Naive thymus-derived CD8-positive, alpha-beta T cell (primary cell): ENCODE data around the gene RAPGEFL1. TPM values are rescaled to one million over a fixed set of nuclear protein-coding genes. Genes with fewer than 3 reads are reported as not detected.

Experiments
- ATAC-seq, 2 donors: fragments of 150-1000 bp; cut with Tn5 transposase in 1 of 2; sonication (Bioruptor Pico), chemical (Tn5 transposase) in 1 of 2; 1 replicate in 1 of 2; 2 replicates in 1 of 2; pipeline ENCODE4 v1.10.0; 2021; ENCODE audit warnings: mild to moderate bottlenecking in 2 of 2, moderate library complexity in 2 of 2
- POLR2A ChIA-PET: fragments of 350-600 bp; sonication (Branson Sonifier 250); formaldehyde crosslinking; loops from one replicate; lab custom pipeline; 2021; ENCODE audit warnings: antibody characterized with exemption; lab: Charles Lee
- DNase-seq, 10 donors: peaks; one replicate each; pipeline versions ENCODE4 v3.0.0 to v3.0.0-alpha.2; 2020 to 2022
- H3K27ac Mint-ChIP-seq, 10 donors: one replicate each; pipeline ENCODE4 v1.8.0; 2020 to 2022; ENCODE audit warnings: mild to moderate bottlenecking in 10 of 10, mixed read lengths in 10 of 10, moderate library complexity in 4 of 10, inconsistent platforms in 1 of 10
- H3K27me3 Mint-ChIP-seq, 5 donors: one replicate each; pipeline ENCODE4 v1.8.0; 2021 to 2022; ENCODE audit warnings: mixed read lengths in 5 of 5
- H3K36me3 Mint-ChIP-seq, 3 donors: one replicate each; pipeline ENCODE4 v1.8.0; 2020 to 2022; ENCODE audit warnings: mixed read lengths in 3 of 3, mild to moderate bottlenecking in 2 of 3, inconsistent platforms in 1 of 3
- H3K4me1 Mint-ChIP-seq, 4 donors: one replicate each; pipeline ENCODE4 v1.8.0; 2021 to 2022; ENCODE audit warnings: mixed read lengths in 4 of 4
- H3K4me3 Mint-ChIP-seq, 10 donors: one replicate each; pipeline ENCODE4 v1.8.0; 2020 to 2022; ENCODE audit warnings: mild to moderate bottlenecking in 10 of 10, mixed read lengths in 10 of 10, moderate library complexity in 6 of 10, inconsistent platforms in 1 of 10
- H3K9me3 Mint-ChIP-seq, 9 donors: one replicate each; pipeline ENCODE4 v1.8.0; 2020 to 2022; ENCODE audit warnings: mixed read lengths in 9 of 9, mild to moderate bottlenecking in 3 of 9, inconsistent platforms in 1 of 9, moderate library complexity in 1 of 9
- polyA plus RNA-seq, 3 donors: library from polyadenylated mRNA; unstranded; fragments of 300-500 nt; fragmentation: Illumina TruSeq; gene quantifications; one replicate each; pipeline ENCODE4 v1.2.3, GENCODE V29; 2021
- total RNA-seq, 8 experiments: library from RNA in 2 of 8; stranded (reverse) in 2 of 8; gene quantifications; one replicate each; pipeline ENCODE4 v1.2.3 and lab custom pipeline; 2021 to 2026

The RAPGEFL1 gene
- total and polyA plus RNA-seq, 5 experiments from 2014 or later = 0.12 to 6.4 (median 3.3) TPM; not detected in 1

GRCh38 chr17:40153603-40154236 is 23.6 kb upstream of the RAPGEFL1 start:
- DNase-seq = no peak
- ATAC-seq = no peak
- Mint-ChIP-seq H3K9me3 (no peaks in the 10 kb centered on the region), H3K36me3 (peaks cover 0 to 79% (median 0%) of the 10 kb centered on the region in 3 donors), H3K4me1 (peaks cover 18 to 64% (median 46%) of the 10 kb centered on the region in 4 donors), H3K27ac (peak overlapping the region in 1 of 10 donors; percentile 44), H3K27me3 (no peaks in the 10 kb centered on the region), H3K4me3 (no peak overlapping the region)
- POLR2A ChIA-PET = interaction anchor here (0.6 to 0.7 kb wide), 2 partner anchors 13 to 55 kb away, joined by 3 to 4 read pairs; partner anchors contain the start of gene CASC3

GRCh38 chr17:40157973-40158372 is 19.3 kb upstream of the RAPGEFL1 start:
- POLR2A ChIA-PET = interaction anchor here (0.6 to 1.6 kb wide), 3 partner anchors 9 to 23 kb away, joined by 3 to 7 read pairs (median 3); partner anchors contain the start of gene CASC3
- no peak for ATAC-seq
- Mint-ChIP-seq H3K36me3 (peaks cover 0 to 65% (median 1%) of the 10 kb centered on the region in 3 donors), H3K27ac (peak overlapping the region in 9 of 10 donors; percentile 9 to 91 (median 70)), H3K9me3 (no peaks in the 10 kb centered on the region), H3K4me3 (no peak overlapping the region), H3K27me3 (no peaks in the 10 kb centered on the region), H3K4me1 (peaks cover 12 to 38% (median 30%) of the 10 kb centered on the region in 4 donors)
- DNase-seq = no peak

- Mint-ChIP-seq H3K27ac (peak overlapping the region in 8 of 10 donors; percentile 9 to 91 (median 75)), H3K9me3 (no peaks in the 10 kb centered on the region), H3K4me3 (no peak overlapping the region), H3K27me3 (no peaks in the 10 kb centered on the region), H3K4me1 (peaks cover 9 to 33% (median 26%) of the 10 kb centered on the region in 4 donors), H3K36me3 (peaks cover 0 to 64% (median 5%) of the 10 kb centered on the region in 3 donors)
- ATAC-seq (no peak), DNase-seq (no peak)
- POLR2A ChIA-PET = interaction anchor here (0.6 to 1.6 kb wide), 5 partner anchors 8 to 131 kb away, joined by 3 to 7 read pairs (median 3); partner anchors contain the start of genes CASC3 and MSL1
Measured at GRCh38 chr17:40158438-40159013, 18.7 kb upstream of the RAPGEFL1 start.

GRCh38 chr17:40159456-40159855 is 17.8 kb upstream of the RAPGEFL1 start:
- Mint-ChIP-seq H3K36me3 (peaks cover 0 to 63% (median 7%) of the 10 kb centered on the region in 3 donors), H3K27me3 (no peaks in the 10 kb centered on the region), H3K27ac (peak overlapping the region in 3 of 10 donors; percentile 3 to 62 (median 48)), H3K4me1 (peaks cover 9 to 31% (median 25%) of the 10 kb centered on the region in 4 donors), H3K4me3 (no peak overlapping the region), H3K9me3 (no peaks in the 10 kb centered on the region)
- no peak for ATAC-seq
- POLR2A ChIA-PET = interaction anchor here (0.9 to 1.6 kb wide), 2 partner anchors 19 to 37 kb away, joined by 3 to 7 read pairs; partner anchors contain the start of genes CASC3 and MSL1
- DNase-seq = no peak

GRCh38 chr17:40167685-40168261 is 9.5 kb upstream of the RAPGEFL1 start:
- H3K4me1 Mint-ChIP-seq = peaks cover 7 to 17% (median 9%) of the 10 kb centered on the region in 4 donors
- no peaks in the 10 kb centered on the region for H3K27me3 Mint-ChIP-seq
- H3K4me3 Mint-ChIP-seq = no peak overlapping the region
- H3K9me3 Mint-ChIP-seq = no peaks in the 10 kb centered on the region
- DNase-seq = no peak
- peak overlapping the region; percentile 9 to 95 (median 84) for H3K27ac Mint-ChIP-seq
- no peak for ATAC-seq
- peaks cover 4 to 96% (median 17%) of the 10 kb centered on the region in 3 donors for H3K36me3 Mint-ChIP-seq
- POLR2A ChIA-PET = interaction anchor here (0.6 to 2.1 kb wide), 13 partner anchors 12 to 154 kb away, joined by 3 to 45 read pairs (median 5); partner anchors contain the start of genes CASC3 and MED24

- Mint-ChIP-seq H3K9me3 (no peaks in the 10 kb centered on the region), H3K4me3 (no peak overlapping the region), H3K4me1 (peaks cover 7 to 17% (median 9%) of the 10 kb centered on the region in 4 donors), H3K27me3 (no peaks in the 10 kb centered on the region), H3K36me3 (peaks cover 4 to 98% (median 15%) of the 10 kb centered on the region in 3 donors), H3K27ac (peak overlapping the region; percentile 42 to 95 (median 86))
- DNase-seq (peak in 8 of 10 donors; percentile 22 to 70 (median 54)), ATAC-seq (peak; percentile 78)
- POLR2A ChIA-PET = interaction anchor here (0.6 to 2.1 kb wide), 16 partner anchors 11 to 193 kb away, joined by 3 to 45 read pairs (median 4); partner anchors contain the start of genes CASC3 and MED24
Measured at GRCh38 chr17:40168262-40168832, 8.9 kb upstream of the RAPGEFL1 start.

GRCh38 chr17:40170325-40170724 is 6.9 kb upstream of the RAPGEFL1 start:
- no peak overlapping the region for H3K4me3 Mint-ChIP-seq
- ATAC-seq = no peak
- no peaks in the 10 kb centered on the region for H3K27me3 Mint-ChIP-seq
- POLR2A ChIA-PET = interaction anchor here (1.2 to 1.9 kb wide), 2 partner anchors 57 to 59 kb away, joined by 4 to 11 read pairs; no protein-coding TSS in a partner anchor
- H3K27ac Mint-ChIP-seq = no peak overlapping the region
- no peaks in the 10 kb centered on the region for H3K9me3 Mint-ChIP-seq
- no peak for DNase-seq
- H3K36me3 Mint-ChIP-seq = peaks cover 4 to 94% (median 11%) of the 10 kb centered on the region in 3 donors
- peaks cover 7 to 17% (median 9%) of the 10 kb centered on the region in 4 donors for H3K4me1 Mint-ChIP-seq

GRCh38 chr17:40171750-40172149 is 5.5 kb upstream of the RAPGEFL1 start:
- H3K27ac Mint-ChIP-seq = peak overlapping the region in 1 of 10 donors; percentile 59
- H3K9me3 Mint-ChIP-seq = no peaks in the 10 kb centered on the region
- POLR2A ChIA-PET = no interaction called here
- no peaks in the 10 kb centered on the region for H3K27me3 Mint-ChIP-seq
- peaks cover 9 to 12% (median 12%) of the 10 kb centered on the region in 4 donors for H3K4me1 Mint-ChIP-seq
- no peak overlapping the region for H3K4me3 Mint-ChIP-seq
- ATAC-seq (no peak), DNase-seq (no peak)
- peaks cover 4 to 80% (median 9%) of the 10 kb centered on the region in 3 donors for H3K36me3 Mint-ChIP-seq

GRCh38 chr17:40173091-40173777 is 4.0 kb upstream of the RAPGEFL1 start:
- H3K9me3 Mint-ChIP-seq = no peaks in the 10 kb centered on the region
- H3K27ac Mint-ChIP-seq = peak overlapping the region in 2 of 10 donors; percentile 48 to 50
- no peaks in the 10 kb centered on the region for H3K27me3 Mint-ChIP-seq
- peaks cover 2 to 65% (median 4%) of the 10 kb centered on the region in 3 donors for H3K36me3 Mint-ChIP-seq
- H3K4me3 Mint-ChIP-seq = no peak overlapping the region
- H3K4me1 Mint-ChIP-seq = peaks cover 12 to 18% (median 15%) of the 10 kb centered on the region in 4 donors
- no peak for ATAC-seq
- DNase-seq = no peak
- POLR2A ChIA-PET = interaction anchor here (0.6 to 1.4 kb wide), 4 partner anchors 59 to 372 kb away, joined by 3 to 5 read pairs (median 4); no protein-coding TSS in a partner anchor

GRCh38 chr17:40173778-40174135 is 3.5 kb upstream of the RAPGEFL1 start:
- Mint-ChIP-seq H3K27me3 (no peaks in the 10 kb centered on the region), H3K9me3 (no peaks in the 10 kb centered on the region), H3K4me1 (peaks cover 11 to 18% (median 12%) of the 10 kb centered on the region in 4 donors), H3K4me3 (no peak overlapping the region), H3K27ac (peak overlapping the region in 1 of 10 donors; percentile 48), H3K36me3 (peaks cover 1 to 60% (median 4%) of the 10 kb centered on the region in 3 donors)
- DNase-seq (no peak), ATAC-seq (no peak)
- POLR2A ChIA-PET = interaction anchor here (0.7 to 1.4 kb wide), 3 partner anchors 60 to 372 kb away, joined by 4 to 5 read pairs (median 4); no protein-coding TSS in a partner anchor

GRCh38 chr17:40174514-40174913 is 2.8 kb upstream of the RAPGEFL1 start:
- no peak for ATAC-seq
- H3K4me1 Mint-ChIP-seq = peaks cover 11 to 16% (median 12%) of the 10 kb centered on the region in 4 donors
- POLR2A ChIA-PET = interaction anchor here (0.6 to 1.7 kb wide), 5 partner anchors 10 to 895 kb away, joined by 3 to 6 read pairs (median 3); no protein-coding TSS in a partner anchor
- peak overlapping the region in 4 of 10 donors; percentile 24 to 82 (median 71) for H3K27ac Mint-ChIP-seq
- H3K27me3 Mint-ChIP-seq = no peaks in the 10 kb centered on the region
- H3K4me3 Mint-ChIP-seq = no peak overlapping the region
- H3K36me3 Mint-ChIP-seq = peaks cover 0 to 52% (median 4%) of the 10 kb centered on the region in 3 donors
- H3K9me3 Mint-ChIP-seq = no peaks in the 10 kb centered on the region
- no peak for DNase-seq
